Mesothelial cell of epicardium (in vitro differentiated cells): ENCODE measurements around the gene GPSM3. TPM values are rescaled to one million over a fixed set of nuclear protein-coding genes. Genes with fewer than 3 reads are reported as not detected.
"Not testable (repeated sequence)": the region's sequence is repeated elsewhere in the genome, so short reads cannot be mapped to it uniquely, and the experiment has no call there.

ENCODE experiments used
- DNase-seq, 2 experiments: peaks; one replicate each; pipeline ENCODE4 v3.0.0; 2021; ENCODE audit warnings: low spot score in 2 of 2; ENCODE audit not compliant: unreplicated experiment in 2 of 2
- H3K27ac Mint-ChIP-seq: 2 replicates; pipeline ENCODE4 v1.8.0; 2021; ENCODE audit warnings: mixed read lengths
- H3K27me3 Mint-ChIP-seq: 2 replicates; pipeline ENCODE4 v1.8.0; 2021; ENCODE audit warnings: low read depth, mixed read lengths
- H3K36me3 Mint-ChIP-seq: 2 replicates; pipeline ENCODE4 v1.8.0; 2021; ENCODE audit warnings: mixed read lengths
- H3K4me1 Mint-ChIP-seq: 2 replicates; pipeline ENCODE4 v1.8.0; 2021; ENCODE audit warnings: mixed read lengths
- H3K4me3 Mint-ChIP-seq: 2 replicates; pipeline ENCODE4 v1.8.0; 2021; ENCODE audit warnings: mild to moderate bottlenecking, moderate library complexity, mixed read lengths
- H3K9me3 Mint-ChIP-seq: 2 replicates; pipeline ENCODE4 v1.8.0; 2021; ENCODE audit warnings: mixed read lengths
- total RNA-seq: library from RNA; stranded (reverse); gene quantifications from 3 replicates; pipeline ENCODE4 v1.2.1, GENCODE V29; 2021
- TF ChIP-seq, protein P1 (sequence below): fragments of 200-600 bp; sonication (generic); IDR thresholded peaks from one replicate; pipeline ENCODE4 v1.5.0; 2021; ENCODE audit warnings: antibody characterized with exemption; ENCODE audit not compliant: unreplicated experiment

The GPSM3 gene
- total RNA-seq, 1 donor from 2014 or later: 7.6 TPM

DNA sequence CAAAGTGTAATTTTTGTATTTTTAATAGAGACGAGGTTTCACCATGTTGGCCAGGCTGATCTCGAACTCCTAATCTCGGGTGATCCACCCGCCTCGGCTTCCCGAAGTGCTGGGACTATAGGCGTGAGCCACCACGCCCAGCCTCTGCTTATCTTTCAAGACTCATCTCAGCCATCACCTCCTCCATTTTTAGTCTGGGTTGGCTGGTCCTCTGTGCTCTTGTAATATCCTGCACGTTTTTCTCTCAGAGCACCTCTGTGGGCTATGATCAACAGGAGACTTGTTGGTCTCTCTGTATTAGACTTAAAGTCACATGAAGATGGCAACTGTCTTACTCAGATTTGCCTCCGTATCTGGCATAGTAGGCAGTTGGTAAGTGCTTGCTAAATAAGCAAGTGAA lies 23.8 kb upstream of the GPSM3 start:
- Mint-ChIP-seq H3K27me3 (peaks cover 47% of the 10 kb centered on the region), H3K9me3 (no peaks in the 10 kb centered on the region), H3K4me3 (no peak overlapping the region), H3K4me1 (no peaks in the 10 kb centered on the region), H3K36me3 (no peaks in the 10 kb centered on the region), H3K27ac (no peak overlapping the region)
- DNase-seq: no peak
- TF ChIP-seq, protein P1, sequence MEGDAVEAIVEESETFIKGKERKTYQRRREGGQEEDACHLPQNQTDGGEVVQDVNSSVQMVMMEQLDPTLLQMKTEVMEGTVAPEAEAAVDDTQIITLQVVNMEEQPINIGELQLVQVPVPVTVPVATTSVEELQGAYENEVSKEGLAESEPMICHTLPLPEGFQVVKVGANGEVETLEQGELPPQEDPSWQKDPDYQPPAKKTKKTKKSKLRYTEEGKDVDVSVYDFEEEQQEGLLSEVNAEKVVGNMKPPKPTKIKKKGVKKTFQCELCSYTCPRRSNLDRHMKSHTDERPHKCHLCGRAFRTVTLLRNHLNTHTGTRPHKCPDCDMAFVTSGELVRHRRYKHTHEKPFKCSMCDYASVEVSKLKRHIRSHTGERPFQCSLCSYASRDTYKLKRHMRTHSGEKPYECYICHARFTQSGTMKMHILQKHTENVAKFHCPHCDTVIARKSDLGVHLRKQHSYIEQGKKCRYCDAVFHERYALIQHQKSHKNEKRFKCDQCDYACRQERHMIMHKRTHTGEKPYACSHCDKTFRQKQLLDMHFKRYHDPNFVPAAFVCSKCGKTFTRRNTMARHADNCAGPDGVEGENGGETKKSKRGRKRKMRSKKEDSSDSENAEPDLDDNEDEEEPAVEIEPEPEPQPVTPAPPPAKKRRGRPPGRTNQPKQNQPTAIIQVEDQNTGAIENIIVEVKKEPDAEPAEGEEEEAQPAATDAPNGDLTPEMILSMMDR: no peak

DNA sequence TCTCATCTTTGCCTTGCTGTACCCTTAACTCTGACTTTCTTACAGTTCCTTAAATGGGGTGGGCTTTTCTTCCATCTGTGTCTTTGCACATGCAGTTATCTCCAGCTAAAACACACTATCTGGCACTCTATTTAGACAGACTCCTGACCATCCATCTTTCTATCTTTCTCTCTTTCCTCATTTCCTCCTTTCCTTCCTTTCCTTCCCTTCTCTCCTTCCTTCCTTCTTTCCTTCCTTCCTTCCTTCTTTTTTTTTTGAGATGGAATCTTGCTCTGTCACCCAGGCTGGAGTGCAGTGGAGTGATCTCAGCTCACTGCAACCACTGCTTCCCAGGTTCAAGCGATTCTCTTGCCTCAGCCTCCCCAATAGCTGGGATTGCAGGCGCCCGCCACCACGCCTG lies 23.2 kb upstream of the GPSM3 start:
- Mint-ChIP-seq H3K9me3 (no peaks in the 10 kb centered on the region), H3K27me3 (peaks cover 43% of the 10 kb centered on the region), H3K4me1 (no peaks in the 10 kb centered on the region), H3K27ac (no peak overlapping the region), H3K4me3 (no peak overlapping the region), H3K36me3 (no peaks in the 10 kb centered on the region)
- DNase-seq: no peak
- TF ChIP-seq, protein P1: no peak

GRCh38 chr6:32214126-32214525 lies 21.7 kb upstream of the GPSM3 start:
- TF ChIP-seq, protein P1: no peak
- DNase-seq: no peak
- Mint-ChIP-seq H3K4me1 (no peaks in the 10 kb centered on the region), H3K4me3 (no peak overlapping the region), H3K36me3 (no peaks in the 10 kb centered on the region), H3K27me3 (peaks cover 36% of the 10 kb centered on the region), H3K27ac (no peak overlapping the region), H3K9me3 (no peaks in the 10 kb centered on the region)

GRCh38 chr6:32213649-32214048 lies 21.2 kb upstream of the GPSM3 start:
- H3K9me3 Mint-ChIP-seq: no peaks in the 10 kb centered on the region
- no peaks in the 10 kb centered on the region for H3K4me1 Mint-ChIP-seq

DNA sequence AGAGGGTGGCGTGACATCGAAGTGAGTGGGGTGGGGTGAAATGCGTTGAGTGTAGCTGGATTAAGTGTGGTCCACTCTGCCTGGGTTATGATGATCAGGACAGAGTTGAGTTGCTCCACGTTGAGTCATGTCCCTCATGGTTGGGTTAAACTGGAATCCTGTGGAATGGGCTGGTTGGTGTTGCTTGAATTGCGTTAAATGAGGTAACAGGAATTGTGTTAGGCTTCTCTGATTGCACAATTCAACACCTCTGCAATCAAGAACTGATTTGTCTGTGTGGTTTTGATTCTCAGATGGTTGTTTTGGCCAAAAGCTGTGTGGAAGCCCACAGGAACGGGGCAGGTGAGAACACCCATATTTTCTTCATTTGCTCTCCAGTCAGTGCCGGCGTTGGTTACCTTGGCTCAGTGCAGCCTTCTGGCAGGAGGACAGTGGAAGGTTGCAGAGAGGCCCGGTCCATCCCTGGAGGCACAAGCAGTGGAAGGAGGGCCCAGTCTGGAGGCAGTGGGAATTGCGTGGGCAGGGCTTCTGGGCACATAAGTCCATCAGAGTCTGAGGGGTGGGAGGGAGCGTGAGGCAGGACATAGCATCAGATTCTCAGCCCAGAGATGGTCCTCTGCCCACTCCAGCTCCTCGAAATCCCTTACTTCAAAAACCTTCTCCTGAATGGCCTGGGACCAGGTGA lies 19.8 kb upstream of the GPSM3 start:
- H3K4me3 Mint-ChIP-seq: no peak overlapping the region
- no peak overlapping the region for H3K27ac Mint-ChIP-seq
- no peaks in the 10 kb centered on the region for H3K4me1 Mint-ChIP-seq
- H3K27me3 Mint-ChIP-seq: peaks cover 29% of the 10 kb centered on the region
- TF ChIP-seq, protein P1: no peak
- H3K9me3 Mint-ChIP-seq: no peaks in the 10 kb centered on the region
- H3K36me3 Mint-ChIP-seq: no peaks in the 10 kb centered on the region
- no peak for DNase-seq

More at GRCh38 chr6:32213649-32214048, 21.2 kb upstream of the GPSM3 start:
- no peaks in the 10 kb centered on the region for H3K36me3 Mint-ChIP-seq
- H3K4me3 Mint-ChIP-seq: no peak overlapping the region
- H3K27me3 Mint-ChIP-seq: peaks cover 36% of the 10 kb centered on the region
- DNase-seq: no peak
- no peak overlapping the region for H3K27ac Mint-ChIP-seq
- TF ChIP-seq, protein P1: no peak

- DNase-seq, H3K36me3 Mint-ChIP-seq, H3K27ac Mint-ChIP-seq, H3K4me1 Mint-ChIP-seq, H3K4me3 Mint-ChIP-seq, H3K9me3 Mint-ChIP-seq: not testable (repeated sequence)
- peaks cover 25% of the 10 kb centered on the region for H3K27me3 Mint-ChIP-seq
Observed at GRCh38 chr6:32211432-32211831, 19.0 kb upstream of the GPSM3 start.
